Lung (tissue), 12 donors: ENCODE results near the gene PANX1. TPM values are rescaled to one million over a fixed set of nuclear protein-coding genes. Genes with fewer than 3 reads are reported as not detected.

ENCODE experiments used
- ATAC-seq: fragments of 200-7000 bp; cut with Tn5 transposase; one replicate; pipeline ENCODE4 v1.9.1; 2020; ENCODE audit warnings: moderate number of reproducible peaks; ENCODE audit not compliant: insufficient read depth, low FRiP score
- DNase-seq, 3 donors: peaks; one replicate each; pipeline ENCODE4 v3.0.0-alpha.2; 2013 to 2017
- H3K27ac ChIP-seq, 2 donors: one replicate each; pipeline ENCODE4 v1.5.1; 2013; ENCODE audit warnings: mild to moderate bottlenecking in 2 of 2, moderate library complexity in 2 of 2, control low read depth in 1 of 2, inconsistent platforms in 1 of 2, low read depth in 1 of 2, low read length in 1 of 2
- H3K27me3 ChIP-seq, 3 donors: one replicate each; pipeline ENCODE4 v1.5.1; 2013; ENCODE audit warnings: low read length in 2 of 3; ENCODE audit not compliant: control insufficient read depth in 3 of 3, insufficient read depth in 3 of 3
- H3K36me3 ChIP-seq, 4 donors: one replicate each; pipeline ENCODE4 v1.5.1; 2013; ENCODE audit warnings: low read length in 4 of 4, mild to moderate bottlenecking in 1 of 4, moderate library complexity in 1 of 4; ENCODE audit not compliant: control insufficient read depth in 4 of 4, insufficient read depth in 4 of 4
- H3K4me1 ChIP-seq, 5 donors: one replicate each; pipeline ENCODE4 v1.5.1; 2013; ENCODE audit warnings: low read length in 5 of 5, mild to moderate bottlenecking in 2 of 5, moderate library complexity in 1 of 5; ENCODE audit not compliant: control insufficient read depth in 5 of 5, insufficient read depth in 5 of 5
- H3K4me3 ChIP-seq: one replicate; pipeline ENCODE4 v1.5.1; 2013; ENCODE audit warnings: mild to moderate bottlenecking, control low read depth, moderate library complexity
- H3K9ac ChIP-seq, 2 donors: one replicate each; pipeline ENCODE4 v1.5.1; 2013; ENCODE audit warnings: low read length in 2 of 2, control low read depth in 1 of 2; ENCODE audit not compliant: insufficient read depth in 1 of 2
- H3K9me3 ChIP-seq, 4 donors: one replicate each; pipeline ENCODE4 v1.5.1; 2013; ENCODE audit warnings: low read length in 3 of 4, mild to moderate bottlenecking in 1 of 4, moderate library complexity in 1 of 4; ENCODE audit not compliant: control insufficient read depth in 4 of 4, insufficient read depth in 3 of 4
- CTCF ChIP-seq: IDR thresholded peaks from 2 replicates; pipeline ENCODE4 v1.5.1; 2012; ENCODE audit warnings: mild to moderate bottlenecking; ENCODE audit errors: control extremely low read depth, extremely low read depth
- WGBS, 2 donors: extraction: QIAGEN DNeasy Blood & Tissue Kit; methylation state at CpG; one replicate each; pipeline ENCODE4 v1.1.7; 2013; 5-methylcytosine and 5-hydroxymethylcytosine counted together
- polyA plus RNA-seq, 2 donors: library from polyadenylated mRNA; stranded (reverse); fragments of 200-250 nt; gene quantifications; one replicate each; pipeline ENCODE4 v1.2.1, GENCODE V29; 2013
- total RNA-seq, 2 donors: library from RNA; depleted of rRNA in 1 of 2; stranded (reverse); fragments of >200 nt in 1 of 2; gene quantifications; one replicate each; pipeline ENCODE4 v1.2.1, GENCODE V29; 2014 to 2021
- donor health status: control.
- donor health status: control.
- donor health status: Bipolar disorder and iron deficiency.
- donor health status: healthy.
- donor health status: DM: yes; HTN: yes; CAD: no.

The PANX1 gene
- total and polyA plus RNA-seq, 4 donors: 5.9 to 25.7 (median 19.0) TPM

- H3K27ac ChIP-seq: no peak overlapping the region
- no peak overlapping the region for H3K4me3 ChIP-seq
- no peak overlapping the region for H3K9ac ChIP-seq
- H3K4me1 ChIP-seq: peaks cover 0 to 28% (median 8%) of the 10 kb centered on the region in 5 donors
- peak; percentile 57 to 82 (median 66) for DNase-seq
- no peaks in the 10 kb centered on the region for H3K27me3 ChIP-seq
- 72 to 84% methylated on average over 2 of the region's 2 CpGs for WGBS, 2 donors
- peaks cover 11 to 25% (median 14%) of the 10 kb centered on the region in 4 donors for H3K36me3 ChIP-seq
- TF ChIP-seq CTCF: no peak
- no peaks in the 10 kb centered on the region for H3K9me3 ChIP-seq
- ATAC-seq: peak; percentile 27
These were observed 46.9 kb downstream of the PANX1 start for GRCh38 chr11:94175535-94175934.

GRCh38 chr11:94178331-94178730 lies 49.7 kb downstream of the PANX1 start:
- Histone ChIP-seq H3K9me3 (no peaks in the 10 kb centered on the region), H3K36me3 (peaks cover 13 to 31% (median 16%) of the 10 kb centered on the region in 4 donors), H3K27me3 (no peaks in the 10 kb centered on the region), H3K4me1 (peaks cover 0 to 42% (median 2%) of the 10 kb centered on the region in 5 donors), H3K27ac (no peak overlapping the region), H3K4me3 (no peak overlapping the region), H3K9ac (no peak overlapping the region)
- TF ChIP-seq CTCF: no peak
- DNase-seq (no peak), ATAC-seq (no peak)
- 96% methylated on average over 11 of the region's 11 CpGs for WGBS, 2 donors

- 94 to 95% methylated on average over 12 of the region's 12 CpGs for WGBS, 2 donors
- no peak for TF ChIP-seq CTCF
- no peak for DNase-seq
These were observed 51.1 kb downstream of the PANX1 start for GRCh38 chr11:94179696-94180095.

GRCh38 chr11:94181526-94181925 lies 52.9 kb downstream of the PANX1 start:
- ATAC-seq (no peak), DNase-seq (peak in 2 of 3 donors; percentile 58 to 62)

More at GRCh38 chr11:94179696-94180095, 51.1 kb downstream of the PANX1 start:
- Histone ChIP-seq H3K27ac (no peak overlapping the region), H3K4me1 (peaks cover 0 to 53% (median 5%) of the 10 kb centered on the region in 5 donors), H3K9me3 (no peaks in the 10 kb centered on the region), H3K4me3 (no peak overlapping the region), H3K27me3 (no peaks in the 10 kb centered on the region), H3K9ac (no peak overlapping the region), H3K36me3 (peaks cover 13 to 32% (median 16%) of the 10 kb centered on the region in 4 donors)
- ATAC-seq: no peak

More at GRCh38 chr11:94181526-94181925, 52.9 kb downstream of the PANX1 start:
- H3K4me1 ChIP-seq: peaks cover 0 to 50% (median 5%) of the 10 kb centered on the region in 5 donors
- WGBS, 2 donors: 80 to 84% methylated on average over 5 of the region's 5 CpGs
- H3K27me3 ChIP-seq: no peaks in the 10 kb centered on the region
- H3K27ac ChIP-seq: no peak overlapping the region
- no peak overlapping the region for H3K4me3 ChIP-seq
- H3K9ac ChIP-seq: no peak overlapping the region
- H3K9me3 ChIP-seq: no peaks in the 10 kb centered on the region
- peaks cover 13 to 38% (median 24%) of the 10 kb centered on the region in 4 donors for H3K36me3 ChIP-seq
- no peak for TF ChIP-seq CTCF
